Astrocyte (in vitro differentiated cells and primary cell): ENCODE data around the gene COL24A1.

ENCODE experiments used
- CTCF ChIP-seq: IDR thresholded peaks from 2 replicates; pipeline ENCODE4 v1.5.1; 2011; ENCODE audit warnings: low read depth, mild to moderate bottlenecking, inconsistent platforms, low read length, moderate library complexity; ENCODE audit not compliant: insufficient read depth
- EZH2 ChIP-seq: IDR thresholded peaks from 2 replicates; pipeline ENCODE4 v1.6.1; 2012; ENCODE audit warnings: mild to moderate bottlenecking, low read length, inconsistent platforms; ENCODE audit not compliant: insufficient read depth

DNA sequence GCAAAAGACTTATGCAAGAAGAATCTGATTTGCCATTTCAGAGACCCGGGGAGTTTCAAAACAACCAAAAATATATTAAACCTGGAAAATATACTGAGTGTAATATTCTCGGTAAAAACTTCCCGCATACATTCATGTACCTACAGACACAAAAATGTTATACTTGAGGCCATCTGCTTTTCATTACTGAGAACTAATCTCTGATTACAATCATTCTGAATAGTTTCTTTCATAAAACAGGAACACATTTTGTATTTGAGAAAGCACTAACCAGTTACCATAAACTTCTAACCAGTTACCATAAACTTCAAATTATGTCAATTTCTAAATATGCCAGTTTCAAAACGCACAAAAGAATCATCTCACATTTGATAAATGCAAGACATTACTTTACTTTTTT lies 456.1 kb downstream of the COL24A1 start:
- TF ChIP-seq CTCF = no peak
- TF ChIP-seq EZH2 = no peak
